H1 (cell line): ENCODE data around the gene APOBEC3G.

ENCODE experiments used
- BACH1 ChIP-seq: IDR thresholded peaks from 2 replicates; pipeline ENCODE4 v1.6.1; 2012; ENCODE audit warnings: low read length, improper control_type of control experiment
- EP300 ChIP-seq, 2 experiments: IDR thresholded peaks; 1 replicate in 1 of 2; 2 replicates in 1 of 2; pipeline ENCODE4 v1.6.1; 2011 to 2012; ENCODE audit warnings: low read depth in 2 of 2, low read length in 2 of 2, mild to moderate bottlenecking in 2 of 2, borderline replicate concordance in 1 of 2, inconsistent platforms in 1 of 2, moderate library complexity in 1 of 2
- FOSL1 ChIP-seq: IDR thresholded peaks from 2 replicates; pipeline ENCODE4 v1.6.1; 2011; ENCODE audit warnings: mild to moderate bottlenecking, low read depth, low read length, moderate library complexity; ENCODE audit not compliant: insufficient read depth
- GTF2F1 ChIP-seq: IDR thresholded peaks from 2 replicates; pipeline ENCODE4 v1.6.1; 2012; ENCODE audit warnings: low read depth, low read length, improper control_type of control experiment, borderline replicate concordance
- PHF8 ChIP-seq: fragments of 200-600 bp; sonication (generic); conservative IDR thresholded peaks from 2 replicates; pipeline ENCODE4 v1.7.1; 2012; ENCODE audit warnings: low read depth, mild to moderate bottlenecking, inconsistent platforms, low read length, moderate library complexity
- RAD21 ChIP-seq, 2 experiments: IDR thresholded peaks in 1 of 2; conservative IDR thresholded peaks in 1 of 2; 2 replicates each; pipeline ENCODE4 v1.6.1; 2011; ENCODE audit warnings: low read depth in 2 of 2, low read length in 2 of 2, improper control_type of control experiment in 1 of 2, inconsistent platforms in 1 of 2, mild to moderate bottlenecking in 1 of 2, moderate library complexity in 1 of 2
- RFX5 ChIP-seq: IDR thresholded peaks from 2 replicates; pipeline ENCODE4 v1.6.1; 2011; ENCODE audit warnings: low read depth, low read length, improper control_type of control experiment, borderline replicate concordance
- TAF1 ChIP-seq: IDR thresholded peaks from 2 replicates; pipeline ENCODE4 v1.6.1; 2011; ENCODE audit warnings: mild to moderate bottlenecking, low read depth, low read length
- TEAD4 ChIP-seq: IDR thresholded peaks from 2 replicates; pipeline ENCODE4 v1.6.1; 2012; ENCODE audit warnings: low read depth, low read length, inconsistent platforms, mixed read lengths
- TF ChIP-seq, protein P1 (sequence below), 3 experiments: IDR thresholded peaks; 1 replicate in 2 of 3; 2 replicates in 1 of 3; pipeline versions ENCODE4 v1.5.1 to v1.6.1; 2011; ENCODE audit warnings: low read length in 3 of 3, mild to moderate bottlenecking in 3 of 3, inconsistent platforms in 2 of 3, low read depth in 1 of 3, moderate library complexity in 1 of 3; ENCODE audit not compliant: insufficient read depth in 1 of 3; ENCODE audit errors: control extremely low read depth in 1 of 3

DNA sequence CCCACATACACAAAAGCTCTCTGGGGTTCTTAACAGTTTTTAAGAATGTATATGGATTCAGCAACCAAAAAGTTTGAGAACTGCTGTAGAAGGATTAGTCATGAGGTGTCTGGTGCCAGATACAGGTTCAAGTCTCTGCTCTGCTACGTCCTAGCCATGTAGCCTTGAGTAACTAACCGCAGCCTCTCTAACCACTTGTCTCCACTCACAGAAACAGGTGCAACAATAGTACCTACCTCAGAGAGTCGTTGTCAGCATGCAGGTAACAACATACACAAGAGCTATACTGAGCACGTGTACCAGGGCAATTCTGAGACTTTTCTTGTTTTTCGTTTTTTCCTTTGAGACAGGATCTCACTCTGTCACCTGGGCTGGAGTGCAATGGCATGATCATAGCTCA lies 48.5 kb downstream of the APOBEC3G start:
- TF ChIP-seq PHF8, result no peak
- TF ChIP-seq, protein P1, sequence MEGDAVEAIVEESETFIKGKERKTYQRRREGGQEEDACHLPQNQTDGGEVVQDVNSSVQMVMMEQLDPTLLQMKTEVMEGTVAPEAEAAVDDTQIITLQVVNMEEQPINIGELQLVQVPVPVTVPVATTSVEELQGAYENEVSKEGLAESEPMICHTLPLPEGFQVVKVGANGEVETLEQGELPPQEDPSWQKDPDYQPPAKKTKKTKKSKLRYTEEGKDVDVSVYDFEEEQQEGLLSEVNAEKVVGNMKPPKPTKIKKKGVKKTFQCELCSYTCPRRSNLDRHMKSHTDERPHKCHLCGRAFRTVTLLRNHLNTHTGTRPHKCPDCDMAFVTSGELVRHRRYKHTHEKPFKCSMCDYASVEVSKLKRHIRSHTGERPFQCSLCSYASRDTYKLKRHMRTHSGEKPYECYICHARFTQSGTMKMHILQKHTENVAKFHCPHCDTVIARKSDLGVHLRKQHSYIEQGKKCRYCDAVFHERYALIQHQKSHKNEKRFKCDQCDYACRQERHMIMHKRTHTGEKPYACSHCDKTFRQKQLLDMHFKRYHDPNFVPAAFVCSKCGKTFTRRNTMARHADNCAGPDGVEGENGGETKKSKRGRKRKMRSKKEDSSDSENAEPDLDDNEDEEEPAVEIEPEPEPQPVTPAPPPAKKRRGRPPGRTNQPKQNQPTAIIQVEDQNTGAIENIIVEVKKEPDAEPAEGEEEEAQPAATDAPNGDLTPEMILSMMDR (IDR thresholded peaks at IDR 0.05; ENCODE audit: control extremely low read depth in 1 of 3, insufficient read depth in 1 of 3, low read depth in 1 of 3, low read length in 3 of 3), result no peak
- TF ChIP-seq RAD21 (IDR thresholded peaks at IDR 0.05 in 1 of 2, conservative IDR thresholded peaks at IDR 0.05 in 1 of 2; ENCODE audit: low read depth in 2 of 2, low read length in 2 of 2), result no peak
- TF ChIP-seq TAF1, result no peak
- TF ChIP-seq EP300 (IDR thresholded peaks at IDR 0.05; ENCODE audit: borderline replicate concordance in 1 of 2, low read depth in 2 of 2, low read length in 2 of 2), result no peak
- no peak for TF ChIP-seq TEAD4
- TF ChIP-seq RFX5, result no peak
- no peak for TF ChIP-seq FOSL1
- no peak for TF ChIP-seq GTF2F1
- no peak for TF ChIP-seq BACH1
